Measurements from ENCODE around the gene ATAD3B.
"Not testable (repeated sequence)": the region's sequence is repeated elsewhere in the genome, so short reads cannot be mapped to it uniquely, and the experiment has no call there.

ATAD3B gene

DNA sequence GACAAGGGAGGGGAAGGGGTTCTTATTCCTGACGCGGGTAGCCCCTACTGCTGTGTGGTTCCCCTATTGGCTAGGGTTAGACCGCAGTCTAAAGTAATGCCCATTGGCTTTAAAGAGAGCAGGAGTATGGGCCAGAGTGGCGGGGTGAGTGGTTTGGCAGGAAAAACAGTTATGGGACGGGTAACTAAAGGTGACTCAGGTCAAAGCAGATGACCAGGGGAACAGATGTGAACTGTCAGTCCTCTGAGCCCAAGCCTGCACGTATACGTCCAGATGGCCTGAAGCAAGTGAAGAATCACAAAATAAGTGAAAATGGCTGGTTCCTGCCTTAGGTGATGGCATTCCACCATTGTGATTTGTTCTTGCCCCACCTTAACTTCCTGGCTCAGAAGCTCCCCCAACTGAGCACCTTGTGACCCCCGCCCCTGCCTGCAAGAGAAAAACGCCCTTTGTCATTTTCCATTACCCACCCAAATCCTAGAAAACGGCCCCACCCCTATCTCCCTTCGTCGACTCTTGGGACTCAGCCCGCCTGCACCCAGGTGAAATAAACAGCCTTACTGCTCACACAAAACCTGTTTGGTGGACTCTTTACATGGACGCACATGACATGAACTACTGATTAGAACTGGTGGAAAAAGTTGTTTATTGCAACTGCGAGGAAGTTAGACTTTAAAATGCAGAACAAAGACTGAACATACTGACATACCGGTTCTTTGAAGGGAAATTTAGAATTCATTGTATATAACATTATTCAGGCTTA, 758 bp upstream of the ATAD3B start:
- H3K4me3 ChIP-seq (ENCODE audit: low read length): peak overlapping the region; percentile 86
- peak; percentile 46 for DNase-seq (ENCODE audit: low read depth)
- TF ChIP-seq, protein P1, sequence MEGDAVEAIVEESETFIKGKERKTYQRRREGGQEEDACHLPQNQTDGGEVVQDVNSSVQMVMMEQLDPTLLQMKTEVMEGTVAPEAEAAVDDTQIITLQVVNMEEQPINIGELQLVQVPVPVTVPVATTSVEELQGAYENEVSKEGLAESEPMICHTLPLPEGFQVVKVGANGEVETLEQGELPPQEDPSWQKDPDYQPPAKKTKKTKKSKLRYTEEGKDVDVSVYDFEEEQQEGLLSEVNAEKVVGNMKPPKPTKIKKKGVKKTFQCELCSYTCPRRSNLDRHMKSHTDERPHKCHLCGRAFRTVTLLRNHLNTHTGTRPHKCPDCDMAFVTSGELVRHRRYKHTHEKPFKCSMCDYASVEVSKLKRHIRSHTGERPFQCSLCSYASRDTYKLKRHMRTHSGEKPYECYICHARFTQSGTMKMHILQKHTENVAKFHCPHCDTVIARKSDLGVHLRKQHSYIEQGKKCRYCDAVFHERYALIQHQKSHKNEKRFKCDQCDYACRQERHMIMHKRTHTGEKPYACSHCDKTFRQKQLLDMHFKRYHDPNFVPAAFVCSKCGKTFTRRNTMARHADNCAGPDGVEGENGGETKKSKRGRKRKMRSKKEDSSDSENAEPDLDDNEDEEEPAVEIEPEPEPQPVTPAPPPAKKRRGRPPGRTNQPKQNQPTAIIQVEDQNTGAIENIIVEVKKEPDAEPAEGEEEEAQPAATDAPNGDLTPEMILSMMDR (IDR thresholded peaks at IDR 0.05; ENCODE audit: insufficient read depth, low read depth, low read length, missing control alignments): no peak

DNA sequence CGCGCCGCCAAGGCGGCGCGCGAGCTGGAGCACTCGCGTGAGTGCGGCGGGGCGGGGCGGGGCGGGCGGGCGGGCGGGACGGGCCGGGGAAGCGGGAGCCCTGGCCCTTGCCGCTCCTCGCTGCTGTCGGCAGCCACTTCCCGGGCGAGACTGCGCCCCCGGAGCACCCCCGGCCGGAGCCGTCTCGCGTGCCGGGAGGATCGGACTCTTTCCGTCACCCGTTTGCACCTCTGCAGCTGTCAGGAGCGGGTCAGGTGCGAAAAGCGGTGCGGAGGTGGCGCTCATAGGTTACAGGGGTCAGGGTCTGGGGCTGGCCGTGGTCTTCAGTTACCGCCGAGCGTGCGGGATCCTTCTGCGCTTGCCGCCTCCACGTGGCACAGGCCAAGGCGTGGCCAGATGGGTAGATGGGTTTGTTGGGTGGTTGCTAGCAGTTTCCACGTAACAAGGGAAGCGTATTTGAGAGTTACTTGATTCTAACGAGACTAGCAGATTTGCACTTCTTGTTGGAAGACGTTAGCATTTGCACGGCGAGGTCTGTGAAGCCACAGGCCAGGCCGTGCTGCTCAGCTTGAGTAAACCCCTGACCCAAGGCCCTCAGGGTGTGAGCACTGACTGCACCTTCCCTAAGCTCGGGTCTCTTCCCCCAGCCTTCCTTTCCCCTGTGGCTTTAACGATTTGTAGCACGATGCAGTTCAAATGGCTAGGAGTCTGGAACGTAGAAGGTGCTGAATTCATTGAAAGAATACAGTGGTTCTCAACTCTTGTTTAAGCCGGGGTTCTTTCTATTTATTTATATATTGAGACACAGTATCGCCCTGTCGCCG, 700 bp downstream of the ATAD3B start:
- DNase-seq (ENCODE audit: low read depth): peak; percentile 15
- peak overlapping the region; percentile 86 for H3K4me3 ChIP-seq (ENCODE audit: low read length)

DNA sequence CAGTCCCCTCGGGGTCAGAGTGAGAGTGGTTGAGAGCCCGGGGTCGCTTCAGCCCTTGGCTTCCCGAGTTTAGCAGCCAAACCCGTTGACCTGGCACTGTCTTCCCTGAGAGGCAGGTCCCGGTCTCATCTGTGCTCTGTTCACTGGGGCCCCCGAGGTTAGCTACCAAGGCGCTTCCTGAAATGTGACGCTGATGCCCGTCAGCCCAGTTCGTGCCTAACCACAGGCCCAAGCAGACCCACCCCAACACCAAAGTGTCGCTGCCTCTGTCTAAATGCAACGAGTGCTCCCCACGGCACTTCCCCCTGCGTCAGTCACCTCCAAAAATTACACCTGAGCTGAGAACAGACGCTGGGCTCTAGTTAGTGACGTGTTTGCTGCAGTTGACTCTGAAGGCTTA, 4.4 kb downstream of the ATAD3B start:
- H3K4me3 ChIP-seq (ENCODE audit: low read length); DNase-seq (ENCODE audit: low read depth): not testable (repeated sequence)

DNA sequence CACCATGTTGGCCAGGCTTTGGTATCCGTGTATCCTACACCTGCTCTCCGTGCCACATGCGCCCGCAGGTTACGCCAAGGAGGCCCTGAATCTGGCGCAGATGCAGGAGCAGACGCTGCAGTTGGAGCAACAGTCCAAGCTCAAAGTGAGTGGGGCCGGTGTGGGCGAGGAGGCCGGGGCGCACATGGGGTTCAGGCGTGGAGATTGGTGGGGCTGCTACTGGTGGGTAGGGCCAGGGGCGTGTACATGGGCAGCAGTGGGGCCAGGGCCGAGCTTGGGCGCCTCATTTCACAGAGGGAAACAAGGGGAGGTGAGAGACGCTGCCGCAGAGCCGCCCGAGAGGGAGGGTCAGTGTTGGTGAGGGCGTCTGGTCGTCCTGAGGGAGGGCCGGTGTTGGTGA, 5.6 kb downstream of the ATAD3B start:
- TF ChIP-seq, protein P1 (IDR thresholded peaks at IDR 0.05; ENCODE audit: insufficient read depth, low read depth, low read length, missing control alignments): no peak
- H3K4me3 ChIP-seq (ENCODE audit: low read length): no peak overlapping the region
- no peak for DNase-seq (ENCODE audit: low read depth)

DNA sequence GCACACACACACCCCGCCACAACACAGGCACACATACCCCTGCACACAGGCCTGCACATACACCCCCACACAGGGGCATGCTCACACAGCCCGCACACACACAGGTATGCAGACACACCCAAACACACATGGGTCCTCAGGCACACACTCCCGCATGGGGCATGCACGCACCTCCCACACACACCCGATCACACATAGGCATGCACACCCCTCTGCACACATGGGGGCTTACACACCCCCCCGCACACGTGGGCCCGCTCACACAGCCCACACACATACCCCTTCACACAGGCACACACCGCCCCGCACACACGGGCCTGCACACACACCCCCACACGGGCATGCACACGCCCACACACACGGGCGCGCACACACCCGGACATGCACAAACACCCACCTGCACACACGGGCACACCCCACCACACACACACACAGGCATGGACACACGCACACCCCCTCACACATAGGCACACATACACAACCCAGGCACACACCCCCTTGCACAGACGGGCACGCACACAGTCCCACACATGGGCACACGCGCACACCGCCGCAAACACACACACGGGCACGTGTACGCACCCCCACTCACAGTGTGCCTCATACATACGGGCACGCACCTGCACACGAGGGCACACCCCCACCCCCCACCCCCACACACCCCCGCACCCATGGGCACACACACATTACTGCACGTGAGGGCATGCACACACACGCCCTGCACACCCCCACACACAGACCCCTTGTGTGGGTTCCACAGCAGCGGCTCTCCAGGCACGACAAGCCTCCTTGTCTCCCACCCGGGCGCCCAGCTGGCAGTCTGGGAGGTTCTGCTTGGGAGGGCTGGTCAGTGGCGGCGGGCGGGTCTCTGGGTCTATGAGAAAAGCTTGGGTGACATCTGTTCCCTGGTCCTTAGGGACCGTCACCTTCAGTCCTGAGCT, 8.3 kb downstream of the ATAD3B start:
- H3K4me3 ChIP-seq (ENCODE audit: low read length): no peak overlapping the region
- TF ChIP-seq, protein P1 (IDR thresholded peaks at IDR 0.05; ENCODE audit: insufficient read depth, low read depth, low read length, missing control alignments): no peak
- DNase-seq (ENCODE audit: low read depth): no peak

DNA sequence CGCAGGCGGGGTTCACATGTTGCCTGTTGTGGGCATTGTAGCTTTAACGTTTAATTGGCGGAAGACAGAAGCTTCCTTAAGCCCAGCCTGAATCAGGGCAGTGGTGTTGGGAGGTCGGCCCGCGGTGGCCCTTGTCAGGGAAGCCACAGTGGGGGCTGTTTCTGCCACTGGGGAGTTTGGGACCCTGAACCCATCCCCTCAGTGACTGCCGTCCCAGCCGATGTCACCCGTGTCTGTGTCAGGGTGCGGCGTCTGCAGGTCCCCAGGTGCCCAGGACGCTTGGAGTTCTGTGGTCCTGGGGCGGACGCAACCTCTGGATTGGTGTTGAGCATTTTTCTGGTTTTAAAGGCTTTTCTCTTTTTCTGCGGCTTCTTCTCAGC, 8.9 kb downstream of the ATAD3B start:
- H3K4me3 ChIP-seq (ENCODE audit: low read length); DNase-seq (ENCODE audit: low read depth): not testable (repeated sequence)

DNA sequence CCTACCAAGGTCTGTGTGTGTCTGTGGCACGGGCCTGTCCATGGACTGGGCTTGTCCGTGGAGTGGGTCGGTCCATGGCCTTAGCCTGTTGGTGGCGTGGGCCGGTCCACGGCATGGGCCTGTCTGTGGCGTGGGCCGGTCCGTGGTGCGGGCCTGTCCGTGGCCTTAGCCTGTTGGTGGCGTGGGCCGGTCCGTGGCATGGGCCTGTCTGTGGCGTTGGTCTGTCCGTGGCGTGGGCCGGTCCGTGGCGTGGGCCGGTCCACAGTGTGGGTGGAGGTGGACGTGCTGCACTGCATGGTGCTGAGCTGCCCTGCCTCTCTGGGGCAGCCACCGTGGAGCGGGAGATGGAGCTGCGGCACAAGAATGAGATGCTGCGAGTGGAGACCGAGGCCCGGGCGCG, 10.2 kb downstream of the ATAD3B start:
- not testable (repeated sequence) for DNase-seq (ENCODE audit: low read depth); H3K4me3 ChIP-seq (ENCODE audit: low read length)

DNA sequence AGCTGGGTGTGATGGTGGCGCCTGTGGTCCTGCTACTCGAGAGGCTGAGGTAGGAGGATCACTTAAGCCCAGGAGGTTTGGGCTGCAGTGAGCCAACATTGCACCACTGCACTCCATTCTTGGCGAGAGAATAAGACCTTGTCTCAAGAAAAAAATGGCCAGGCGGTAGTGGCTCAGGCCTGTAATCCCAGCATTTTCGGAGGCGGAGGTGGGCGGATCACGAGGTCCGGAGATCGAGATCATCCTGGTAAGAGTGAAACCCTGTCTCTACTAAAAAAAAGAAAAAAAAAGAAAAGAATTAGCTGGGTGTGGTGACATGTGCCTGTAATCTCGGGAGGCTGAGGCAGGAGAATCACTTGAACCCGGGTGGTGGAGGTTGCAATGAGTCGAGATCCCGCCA, 11.3 kb downstream of the ATAD3B start:
- DNase-seq (ENCODE audit: low read depth): no peak
- no peak overlapping the region for H3K4me3 ChIP-seq (ENCODE audit: low read length)
- TF ChIP-seq, protein P1 (IDR thresholded peaks at IDR 0.05; ENCODE audit: insufficient read depth, low read depth, low read length, missing control alignments): no peak
